Measurements from ENCODE around the gene PRRC2B.

Gene PRRC2B

GRCh38 chr9:131459056-131459455, 65.2 kb downstream of the PRRC2B start:
- peak overlapping the region; percentile 24 for H3K27ac ChIP-seq
- ChIA-PET POLR2A (ENCODE audit: low non-redundant PET) (no interaction called here), CTCF (interaction anchor here (0.5 to 0.6 kb wide), 2 partner anchors 75 to 114 kb away, joined by 3 to 5 read pairs; no protein-coding TSS in a partner anchor)
- DNase-seq (ENCODE audit: low spot score) = no peak
- no peak for TF ChIP-seq CTCF (conservative IDR thresholded peaks at IDR 0.05; ENCODE audit: low read depth)

- no peak for TF ChIP-seq CTCF (conservative IDR thresholded peaks at IDR 0.05; ENCODE audit: low read depth)
- ChIA-PET CTCF (no interaction called here), POLR2A (ENCODE audit: low non-redundant PET) (no interaction called here)
- no peak for DNase-seq (ENCODE audit: low spot score)
- H3K27ac ChIP-seq = peak overlapping the region; percentile 9; the same call in 1 of the 2 replicates
Measured at GRCh38 chr9:131461166-131461565, 67.3 kb downstream of the PRRC2B start.

- TF ChIP-seq CTCF (conservative IDR thresholded peaks at IDR 0.05; ENCODE audit: low read depth) = no peak
- DNase-seq (ENCODE audit: low spot score) = no peak
- H3K27ac ChIP-seq = peak overlapping the region; percentile 7
- POLR2A ChIA-PET (ENCODE audit: low non-redundant PET) = no interaction called here
- CTCF ChIA-PET = no interaction called here
Measured at GRCh38 chr9:131464354-131465000, 70.6 kb downstream of the PRRC2B start.

GRCh38 chr9:131465401-131465800, 71.5 kb downstream of the PRRC2B start:
- 0 out of 2 replicates have a peak overlapping the region, but pooled peaks have one; percentile 16 for H3K27ac ChIP-seq
- POLR2A ChIA-PET (ENCODE audit: low non-redundant PET) = no interaction called here
- CTCF ChIA-PET = no interaction called here
- no peak for DNase-seq (ENCODE audit: low spot score)
- no peak for TF ChIP-seq CTCF (conservative IDR thresholded peaks at IDR 0.05; ENCODE audit: low read depth)

GRCh38 chr9:131467214-131467935, 73.5 kb downstream of the PRRC2B start:
- no peak for DNase-seq (ENCODE audit: low spot score)
- CTCF ChIA-PET = interaction anchor here (0.6 kb wide), 2 partner anchors 263 to 282 kb away, joined by 3 to 4 read pairs; no protein-coding TSS in a partner anchor
- TF ChIP-seq CTCF (conservative IDR thresholded peaks at IDR 0.05; ENCODE audit: low read depth) = no peak
- H3K27ac ChIP-seq = no peak overlapping the region
- POLR2A ChIA-PET (ENCODE audit: low non-redundant PET) = no interaction called here

- POLR2A ChIA-PET (ENCODE audit: low non-redundant PET) = no interaction called here
- no peak overlapping the region for H3K27ac ChIP-seq
- no peak for DNase-seq (ENCODE audit: low spot score)
- no peak for TF ChIP-seq CTCF (conservative IDR thresholded peaks at IDR 0.05; ENCODE audit: low read depth)
- CTCF ChIA-PET = interaction anchor here (0.6 kb wide), 1 partner anchor 263 kb away, joined by 3 read pairs; no protein-coding TSS in a partner anchor
Measured at GRCh38 chr9:131468031-131468430, 74.1 kb downstream of the PRRC2B start.
